HS-27A (cell line): ENCODE data around the gene HOXA13.

ENCODE experiments used
- DNase-seq: peaks from one replicate; pipeline ENCODE4 v3.0.0-alpha.2; 2012; ENCODE audit warnings: low read depth, missing footprints

HOXA13 gene

DNA sequence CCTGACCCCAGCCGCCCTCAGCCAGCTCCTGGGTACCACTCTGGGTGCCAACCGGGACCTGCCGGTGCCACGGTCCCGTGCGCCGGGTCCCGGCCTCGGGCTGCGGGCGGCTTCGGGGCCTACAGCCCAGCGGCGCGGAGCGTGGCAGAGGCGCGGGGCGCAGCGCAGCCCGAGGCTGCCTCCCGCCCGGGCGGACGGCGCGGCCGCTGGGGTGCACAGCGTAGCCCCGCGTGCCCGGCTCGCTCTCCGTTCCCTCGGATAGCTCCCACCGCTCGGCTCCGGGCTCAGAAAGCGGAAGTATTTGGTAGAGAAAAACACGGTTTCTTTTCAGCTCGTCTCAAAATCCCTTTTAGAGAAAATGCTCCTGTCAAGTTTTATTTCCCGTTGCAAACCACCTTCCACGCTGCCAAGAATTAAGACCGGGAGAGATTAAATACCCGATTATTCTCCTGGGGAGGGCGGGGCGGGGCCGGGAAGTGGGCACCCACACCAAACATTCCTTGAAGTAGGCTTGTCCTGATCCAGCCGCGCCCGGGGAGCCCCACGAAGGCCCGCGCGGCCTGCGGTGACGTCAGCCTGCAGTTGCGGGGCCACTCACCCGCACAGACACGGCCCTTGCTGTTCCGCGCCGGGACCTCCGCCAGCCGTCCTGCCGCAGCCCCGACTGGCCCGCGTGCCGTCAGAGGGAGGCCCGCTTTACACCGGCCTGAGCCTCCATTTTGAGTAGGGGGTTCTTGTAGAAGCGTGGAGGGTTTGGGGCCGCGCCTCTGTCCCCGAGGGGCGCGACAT lies 7.2 kb downstream of the HOXA13 start:
- DNase-seq: no peak

- DNase-seq: no peak
Measured at GRCh38 chr7:27191833-27192545, 7.9 kb downstream of the HOXA13 start.

DNA sequence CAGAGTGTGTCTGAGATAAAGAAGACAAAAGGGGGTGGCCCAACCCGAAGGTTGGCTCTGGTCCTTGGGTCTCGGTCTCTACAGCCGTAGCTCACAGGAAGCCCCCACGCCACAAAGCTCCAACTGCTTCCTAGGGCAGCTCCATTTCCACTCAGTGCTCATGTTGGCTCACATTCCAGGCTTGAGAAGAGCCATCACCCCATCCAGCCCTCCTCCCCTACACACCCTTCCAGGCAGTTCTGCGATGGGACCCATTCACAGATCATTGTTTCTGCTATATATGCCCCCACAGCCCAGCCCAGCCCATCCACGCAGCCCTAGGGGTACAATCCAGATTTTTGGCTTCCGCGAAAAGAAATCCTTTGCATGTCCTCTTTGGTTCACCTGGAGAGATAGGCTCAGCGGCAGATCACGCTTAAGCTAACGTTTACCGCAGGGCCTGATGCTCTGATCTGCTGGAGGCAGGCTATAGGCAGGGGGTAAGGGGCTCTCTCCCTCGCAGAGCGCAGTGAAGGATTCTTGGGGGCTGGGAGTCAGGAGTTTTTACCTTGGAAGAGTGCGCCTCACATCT lies 8.6 kb downstream of the HOXA13 start:
- DNase-seq: no peak

DNA sequence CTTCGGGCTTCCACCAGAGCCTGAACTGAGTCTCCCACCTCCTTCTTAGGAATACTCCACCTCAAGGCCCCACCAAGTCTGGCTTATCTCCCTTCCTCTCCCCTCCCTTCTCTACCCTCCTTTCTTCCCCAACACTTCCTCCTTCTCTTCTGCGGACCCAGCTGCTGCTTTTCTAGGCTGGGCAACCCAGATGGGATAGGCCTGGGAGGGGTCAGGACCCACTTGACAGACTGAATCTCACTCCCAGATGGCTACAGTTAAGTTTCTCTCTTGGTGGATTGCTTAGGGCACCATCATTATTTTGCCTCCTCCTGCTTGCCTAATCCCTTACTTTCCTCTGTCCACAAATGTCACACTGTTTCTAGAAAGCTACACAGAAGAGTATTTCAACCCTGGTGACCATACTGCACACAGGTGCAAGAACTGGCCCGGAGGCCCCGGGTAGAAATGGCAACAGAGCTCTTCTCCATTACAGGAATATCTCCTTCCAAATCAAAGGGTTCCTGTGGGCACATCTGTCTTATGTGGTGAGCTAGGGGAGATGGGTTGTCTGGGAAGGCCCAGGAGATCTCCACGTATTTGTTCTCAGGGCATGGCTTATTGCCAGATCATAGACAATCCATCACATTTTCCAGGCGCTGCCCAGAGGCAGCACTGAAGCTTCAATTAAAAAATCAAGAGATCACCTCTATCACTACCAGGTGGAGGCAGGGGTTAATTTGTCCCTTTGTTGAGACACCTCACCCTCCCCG lies 9.7 kb downstream of the HOXA13 start:
- no peak for DNase-seq

DNA sequence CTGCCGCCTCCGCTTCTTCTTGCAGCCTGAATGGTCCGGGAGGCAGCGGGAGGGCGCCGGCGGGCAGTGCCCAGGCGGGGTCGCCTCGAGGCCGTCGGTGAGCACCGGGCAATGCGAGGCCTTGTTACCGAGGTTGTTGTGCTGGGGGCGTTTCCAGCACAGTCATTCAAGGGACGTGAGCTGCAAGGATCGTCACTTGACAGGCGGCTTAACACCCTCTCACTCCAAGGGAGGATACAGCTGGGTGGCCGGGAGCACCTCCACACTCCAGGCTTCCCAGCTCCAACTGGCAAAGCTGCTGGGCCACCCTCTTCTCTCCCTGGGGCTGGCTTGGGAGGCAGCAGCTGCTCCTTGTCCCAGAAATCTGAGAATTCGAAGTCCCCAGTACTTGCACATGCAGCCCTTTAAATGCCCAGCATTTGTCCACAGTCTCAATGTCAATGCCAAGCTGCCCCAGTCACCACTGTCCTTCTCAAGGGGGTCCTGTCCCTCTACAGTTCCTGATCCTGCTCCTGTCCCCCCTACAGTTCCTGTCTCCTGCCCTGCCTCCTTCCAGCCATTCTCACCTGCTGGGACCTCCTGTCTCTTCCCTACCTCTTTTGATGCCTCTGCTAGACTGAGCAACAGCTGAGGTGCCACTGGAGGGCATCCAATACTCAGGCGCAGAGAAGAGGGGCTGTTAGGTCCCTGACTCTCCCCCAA lies 10.4 kb downstream of the HOXA13 start:
- DNase-seq: no peak

DNA sequence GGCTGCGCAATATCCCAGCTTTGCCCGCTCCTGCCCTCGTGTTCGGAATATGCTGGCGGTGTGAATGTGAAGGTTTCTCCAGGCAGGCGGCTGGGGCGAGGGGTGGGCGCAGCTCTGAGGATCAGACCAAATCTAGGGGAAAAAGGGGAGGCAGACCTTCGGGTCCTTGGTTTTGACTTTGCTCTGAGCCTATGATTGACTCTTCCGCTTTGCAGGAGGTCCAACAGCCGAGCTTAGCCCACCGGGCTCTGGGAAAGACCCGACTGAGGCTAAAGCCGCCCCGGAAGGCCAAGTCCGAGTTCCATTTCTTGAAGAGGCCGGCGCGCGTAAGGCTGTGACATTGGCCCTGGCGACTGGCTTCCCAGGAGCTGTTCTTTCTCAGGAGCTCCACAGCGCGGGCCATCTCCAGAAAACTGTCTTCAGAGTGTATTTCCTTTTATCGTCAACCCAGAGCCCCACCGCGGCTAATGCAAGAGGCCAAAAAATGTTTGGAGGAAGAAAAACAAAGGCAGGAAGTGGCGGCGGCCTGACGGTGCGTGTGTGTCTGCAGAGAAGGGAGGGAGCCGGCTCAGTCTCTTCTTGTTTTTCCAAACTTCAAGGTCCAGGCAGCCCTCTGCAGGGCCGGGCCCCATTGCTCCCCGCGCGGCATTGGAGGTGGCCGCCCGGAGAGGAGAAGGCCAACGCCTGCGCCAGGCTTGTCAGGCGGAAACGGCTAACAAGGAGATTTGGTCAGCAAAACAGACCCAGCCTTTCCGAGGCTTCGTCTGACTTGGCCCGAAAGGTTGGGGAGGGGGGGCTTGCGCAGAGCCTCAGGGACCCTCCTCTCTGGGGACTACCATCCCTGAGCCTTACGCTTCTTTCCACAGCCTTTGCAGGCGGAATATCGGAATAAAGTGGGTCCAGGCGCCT lies 11.3 kb downstream of the HOXA13 start:
- DNase-seq: no peak

DNA sequence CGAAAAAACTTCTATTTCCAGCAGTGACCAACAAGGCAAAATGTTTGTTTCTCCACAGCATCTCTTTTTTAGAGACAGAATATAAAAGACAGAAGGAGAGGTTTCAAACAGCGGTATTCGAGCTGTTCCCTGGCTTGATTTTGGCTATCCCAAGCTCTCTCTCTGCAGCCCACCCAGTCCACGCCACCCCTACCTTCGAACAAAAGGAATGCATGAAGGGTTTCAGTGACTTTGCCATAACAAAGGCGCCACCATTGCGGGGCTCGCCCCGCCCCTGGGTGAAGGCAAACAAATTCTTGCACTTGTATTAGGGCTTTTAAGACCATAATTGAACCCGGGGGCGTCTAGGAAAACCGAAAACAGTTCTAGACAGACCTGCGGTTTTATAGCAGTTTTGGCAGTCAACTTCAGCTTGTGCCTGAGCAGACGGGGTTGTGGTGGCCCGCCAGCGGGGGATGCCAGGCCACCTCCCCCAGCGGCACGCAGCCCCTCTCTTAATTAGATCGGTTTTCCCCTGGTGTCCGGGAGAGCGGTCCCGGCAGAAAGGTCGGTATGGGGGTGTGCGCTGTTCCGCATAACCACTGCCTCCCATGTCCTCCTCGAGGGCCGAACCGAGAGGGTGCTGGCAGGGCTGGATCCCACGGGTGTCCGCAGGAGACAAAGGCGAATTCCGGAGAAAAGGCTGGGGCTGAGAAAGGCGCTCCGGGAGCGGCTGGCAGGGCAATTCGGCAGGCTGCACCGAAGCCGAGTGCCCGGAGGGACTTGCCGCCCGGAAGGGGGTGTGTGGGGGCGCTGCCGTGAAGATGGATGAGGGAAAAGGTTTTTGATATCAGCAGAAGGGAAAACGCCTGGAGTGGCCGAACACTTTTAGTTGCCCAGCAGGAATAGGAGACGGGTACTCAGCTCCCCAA lies 12.2 kb downstream of the HOXA13 start:
- no peak for DNase-seq

GRCh38 chr7:27186668-27187474 lies 13.0 kb downstream of the HOXA13 start:
- DNase-seq: no peak

GRCh38 chr7:27185854-27186667 lies 13.8 kb downstream of the HOXA13 start:
- DNase-seq: no peak

DNA sequence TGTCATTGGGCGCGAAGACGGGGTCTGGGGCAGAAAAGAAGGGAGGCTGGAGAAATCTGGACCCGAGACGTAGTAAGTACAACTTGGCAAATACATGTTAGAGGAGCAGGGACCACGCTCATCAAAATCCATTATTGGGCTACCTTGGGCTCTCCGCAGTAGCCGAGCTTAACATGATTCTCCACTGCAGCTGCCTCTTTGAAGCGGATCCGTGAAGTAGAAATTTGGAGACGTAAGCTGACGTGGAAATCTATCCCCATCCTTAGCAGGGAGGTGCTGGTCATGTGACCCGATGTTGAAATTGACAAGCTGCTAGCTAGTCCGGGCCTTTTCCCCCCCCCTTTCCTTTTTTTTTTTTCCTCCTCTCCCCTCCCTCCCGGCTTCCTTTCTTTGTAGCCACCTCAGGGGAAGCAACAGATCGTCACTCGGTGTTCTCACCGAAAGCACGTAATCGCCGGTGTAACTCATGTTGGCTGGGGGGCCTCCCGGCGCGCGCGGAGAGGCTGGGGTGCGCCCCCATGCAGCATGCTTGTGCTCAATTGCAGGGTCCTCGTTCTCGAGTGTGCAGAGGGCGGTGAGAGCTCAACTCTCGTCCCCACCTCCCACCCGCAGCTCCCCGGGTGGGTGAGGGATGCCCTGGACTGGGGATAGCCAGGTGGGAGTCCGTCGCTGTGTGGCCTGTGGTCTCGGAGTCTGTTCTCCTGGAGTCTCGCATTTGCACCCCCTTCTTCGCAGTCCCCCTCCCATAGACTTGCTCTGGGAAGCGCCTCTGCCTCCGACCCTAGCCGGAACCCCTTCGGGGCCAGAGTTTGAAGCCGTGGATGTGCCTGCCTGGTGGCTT lies 14.7 kb downstream of the HOXA13 start, which contains the start of gene HOXA11:
Gene HOXA11, minus strand, starts transcription at position 220 of the 841 bp plus-strand sequence. Its CDS starts 88 bp downstream, at position 132.
- DNase-seq: no peak

DNA sequence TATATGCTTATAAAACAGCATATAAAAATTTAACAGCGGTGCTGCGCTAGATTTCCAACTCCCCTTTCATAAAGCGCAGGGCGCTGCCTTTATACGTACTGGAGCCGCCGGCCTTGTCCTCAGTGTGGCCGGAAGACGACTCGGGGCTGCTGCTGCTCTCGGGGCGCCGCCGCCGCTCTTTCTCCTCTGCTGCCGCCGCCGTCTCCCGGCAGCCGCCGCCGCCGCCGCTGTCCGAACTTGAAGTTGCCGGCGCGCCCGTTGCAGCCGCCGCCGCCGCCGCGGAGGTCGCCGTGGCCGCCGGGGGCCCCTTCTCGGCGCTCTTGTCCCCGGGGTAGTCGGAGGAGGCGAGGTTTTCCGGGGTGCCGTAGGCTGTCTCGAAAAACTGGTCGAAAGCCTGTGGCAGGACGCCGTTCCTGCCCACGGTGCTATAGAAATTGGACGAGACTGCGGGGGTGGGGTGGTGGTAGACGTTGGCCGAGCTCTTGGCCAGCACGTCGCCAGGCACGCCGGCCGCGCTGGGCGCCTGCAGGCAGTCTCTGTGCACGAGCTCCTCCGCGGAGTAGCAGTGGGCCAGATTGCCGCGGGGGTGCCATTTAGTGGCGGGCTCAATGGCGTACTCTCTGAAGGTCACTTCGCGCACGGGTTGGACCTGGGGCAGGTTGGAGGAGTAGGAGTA lies 15.4 kb downstream of the HOXA13 start:
- no peak for DNase-seq

GRCh38 chr7:27183682-27184336 lies 16.1 kb downstream of the HOXA13 start:
- no peak for DNase-seq

DNA sequence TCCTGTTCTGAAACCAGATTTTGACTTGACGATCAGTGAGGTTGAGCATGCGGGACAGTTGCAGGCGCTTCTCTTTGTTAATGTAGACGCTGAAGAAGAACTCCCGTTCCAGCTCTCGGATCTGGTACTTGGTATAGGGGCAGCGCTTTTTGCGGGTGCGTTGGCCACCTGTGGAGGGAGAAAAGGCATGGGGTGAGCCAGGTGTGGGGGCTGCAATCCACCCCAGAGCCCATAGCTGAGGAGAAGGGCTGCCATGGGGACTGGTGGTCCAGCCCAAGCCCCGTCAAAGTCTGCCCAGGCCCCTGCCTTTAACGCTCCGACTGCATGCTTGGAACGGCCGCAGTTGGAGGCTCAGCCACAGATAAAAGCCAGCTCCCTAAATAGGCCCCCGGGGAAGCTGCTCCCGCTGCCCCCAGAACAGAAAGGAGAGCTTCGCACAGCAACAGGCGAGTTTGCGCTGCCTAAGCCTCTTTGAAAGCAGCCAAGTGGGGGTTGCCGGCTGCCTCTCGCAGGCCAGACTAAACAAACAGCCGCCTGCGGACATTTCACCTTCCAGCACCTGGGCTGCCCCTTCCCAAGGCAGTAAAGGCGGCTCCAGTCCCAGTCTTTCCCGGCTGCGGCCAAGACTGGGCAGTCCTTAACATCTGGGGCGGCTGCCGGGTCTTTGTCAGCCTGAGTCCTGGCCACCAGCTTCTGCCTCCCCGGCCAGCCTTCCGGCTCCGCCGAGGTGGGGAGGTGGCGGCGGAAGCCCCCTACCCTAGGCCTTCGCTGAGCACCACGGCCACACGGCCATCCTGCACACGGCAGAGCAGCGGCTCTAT lies 16.8 kb downstream of the HOXA13 start:
- no peak for DNase-seq

DNA sequence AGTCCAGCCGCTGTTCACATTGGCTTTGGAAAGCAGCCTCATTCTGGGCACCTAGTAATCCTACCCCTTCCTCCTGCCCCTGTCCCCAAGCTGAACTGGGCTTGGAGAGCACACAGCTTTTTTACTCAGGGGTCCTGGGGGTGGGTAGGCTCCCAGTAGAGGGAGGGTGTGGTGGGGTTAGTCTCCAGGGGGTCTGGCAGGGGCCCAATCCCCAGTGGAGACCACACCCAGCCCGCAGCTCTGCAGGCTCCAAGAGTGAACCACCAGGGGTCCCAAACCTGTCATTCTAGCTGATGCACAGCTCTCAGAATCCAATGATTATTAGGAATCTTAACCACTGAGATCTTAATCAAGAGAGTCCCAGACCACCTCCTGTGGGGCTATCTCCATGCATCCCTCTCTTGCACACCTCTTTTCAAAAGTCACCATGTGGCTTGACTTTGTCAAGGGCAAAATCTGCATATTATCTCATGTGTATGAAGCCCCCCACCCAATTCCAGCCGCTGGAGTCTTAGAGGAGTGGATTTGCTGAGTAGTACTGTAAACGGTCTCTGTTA lies 17.5 kb downstream of the HOXA13 start:
- DNase-seq: no peak
